Activated CD4-positive, alpha-beta T cell treated with anti-CD3 and anti-CD28 coated beads for 48 hours (primary cell): Measurements from ENCODE around the gene PCNX3.
A peak's percentile ranks its signal among the peaks of the same experiment; 100 is the strongest.

Source experiments
- DNase-seq: peaks from one replicate; pipeline ENCODE4 v3.0.0-alpha.2; 2020

PCNX3 gene

DNA sequence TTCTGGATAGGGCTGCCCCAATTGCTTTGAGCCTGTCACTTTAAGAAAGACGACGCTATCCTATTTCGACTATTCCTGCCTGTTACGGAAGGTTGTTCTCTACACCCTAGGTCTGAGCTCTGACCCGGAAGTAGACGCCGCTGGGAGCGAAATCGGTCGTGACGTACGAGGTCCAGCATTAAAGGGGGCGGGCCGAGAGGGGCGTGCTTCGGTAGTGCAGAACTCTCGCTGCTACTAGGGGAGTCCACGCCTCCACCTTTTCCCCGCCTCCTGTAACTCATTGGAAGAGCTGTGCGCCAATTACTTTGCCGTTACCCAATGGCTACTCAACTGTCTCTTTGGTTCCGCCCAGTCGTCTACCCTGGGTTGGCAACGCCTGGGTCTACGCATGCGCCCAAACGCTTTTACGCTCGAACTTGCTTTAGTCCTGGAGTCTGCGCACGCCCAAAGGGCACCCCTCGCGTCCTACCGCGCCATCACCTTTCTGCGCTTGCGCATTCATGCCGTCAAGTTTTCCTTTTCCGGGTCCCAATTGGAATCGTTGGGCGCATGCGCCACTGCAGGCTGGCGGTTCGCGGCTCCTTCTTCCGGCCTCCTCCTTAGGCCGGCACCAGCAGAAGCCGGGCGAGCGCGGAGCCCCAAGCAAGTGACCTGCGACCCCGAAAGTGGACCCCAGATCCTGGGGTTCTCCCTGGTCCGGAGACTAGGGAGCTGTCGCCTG, at the start of gene PCNX3:
Gene PCNX3, plus strand, starts transcription at position 548 of the 721 bp plus-strand sequence. CDS start 536 bp downstream, outside the sequence.
- DNase-seq, result peak; percentile 100

DNA sequence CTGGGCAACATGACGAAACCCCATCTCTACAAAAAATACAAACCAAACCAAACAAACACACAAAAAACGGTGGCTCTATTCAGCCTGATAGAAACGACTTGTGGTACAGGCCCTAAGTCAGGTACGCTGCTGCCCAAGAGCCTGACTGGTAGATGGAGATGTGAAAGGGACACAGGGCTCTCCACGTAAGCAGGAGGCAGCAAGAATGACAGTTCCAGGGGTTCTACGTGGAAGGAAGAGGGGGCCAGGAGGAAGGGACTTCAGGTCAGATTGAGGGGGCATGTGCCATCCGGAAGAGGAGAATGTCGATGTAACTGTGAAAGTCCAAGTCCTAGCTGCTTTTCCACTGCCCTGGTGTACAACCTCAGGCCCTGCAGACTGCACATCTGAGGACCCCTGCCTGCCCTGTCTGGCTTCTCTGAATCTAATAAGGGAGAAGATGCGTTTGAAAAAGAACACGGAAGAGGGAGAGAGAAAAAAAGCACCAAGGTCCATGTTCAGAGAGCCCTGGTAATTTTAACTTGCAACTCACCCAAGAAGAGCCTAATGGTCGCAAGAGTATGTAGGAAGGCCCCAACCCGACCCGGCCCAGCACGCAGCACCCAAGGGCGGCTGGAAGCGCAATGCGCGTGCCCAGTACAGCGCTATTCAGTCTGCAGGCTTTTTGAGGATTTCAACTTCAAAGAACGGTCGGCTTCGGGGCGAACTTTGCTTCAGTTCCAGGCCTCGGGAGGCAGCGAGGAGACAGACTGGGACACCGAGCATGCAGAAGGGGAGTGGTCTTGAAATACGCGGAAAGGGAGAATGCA, 46.2 kb upstream of the PCNX3 start:
- DNase-seq, result no peak

DNA sequence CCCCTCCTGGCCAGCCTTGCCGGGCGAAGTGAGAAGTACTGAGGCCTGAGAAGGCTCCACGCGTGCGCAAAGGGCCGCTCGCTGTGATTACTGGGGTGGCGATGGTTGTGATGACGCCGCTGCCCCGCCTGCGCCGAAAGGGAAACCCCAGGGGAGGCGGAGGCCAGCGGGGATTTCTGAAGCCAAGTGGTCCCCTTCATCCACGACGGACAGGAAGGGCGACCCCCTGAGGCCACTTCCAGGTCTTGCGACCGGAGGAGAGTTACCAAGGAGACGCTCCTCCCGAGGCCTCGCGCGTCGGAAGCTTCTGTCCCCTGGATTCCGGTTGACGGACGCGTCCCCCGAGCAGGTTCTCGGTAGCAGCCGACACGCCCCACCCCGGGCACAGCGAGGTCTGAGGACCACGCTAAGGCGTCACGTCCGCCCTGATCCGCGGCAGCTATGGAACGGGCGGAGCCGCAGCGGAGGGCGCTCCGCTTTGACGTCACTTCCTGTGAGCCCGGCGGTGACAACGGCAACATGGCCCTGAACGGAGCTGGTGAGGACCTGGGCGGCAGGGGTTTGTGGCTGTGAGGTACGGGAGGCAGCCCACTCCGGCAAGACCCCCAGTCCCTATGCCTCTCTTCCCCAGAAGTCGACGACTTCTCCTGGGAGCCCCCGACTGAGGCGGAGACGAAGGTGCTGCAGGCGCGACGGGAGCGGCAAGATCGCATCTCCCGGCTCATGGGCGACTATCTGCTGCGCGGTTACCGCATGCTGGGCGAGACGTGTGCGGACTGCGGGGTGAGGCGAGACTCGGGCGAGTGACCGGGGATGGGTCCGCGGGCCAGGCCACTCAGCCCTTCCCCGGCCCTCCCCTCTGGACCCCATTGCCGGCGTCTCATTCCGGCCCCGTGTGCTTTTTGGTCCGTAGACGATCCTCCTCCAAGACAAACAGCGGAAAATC, 45.3 kb upstream of the PCNX3 start, which contains the start of gene ZNRD2:
Gene ZNRD2, plus strand, starts transcription at position 505 of the 946 bp plus-strand sequence. Its CDS starts 15 bp downstream, at position 520.
- peak; percentile 100 for DNase-seq

DNA sequence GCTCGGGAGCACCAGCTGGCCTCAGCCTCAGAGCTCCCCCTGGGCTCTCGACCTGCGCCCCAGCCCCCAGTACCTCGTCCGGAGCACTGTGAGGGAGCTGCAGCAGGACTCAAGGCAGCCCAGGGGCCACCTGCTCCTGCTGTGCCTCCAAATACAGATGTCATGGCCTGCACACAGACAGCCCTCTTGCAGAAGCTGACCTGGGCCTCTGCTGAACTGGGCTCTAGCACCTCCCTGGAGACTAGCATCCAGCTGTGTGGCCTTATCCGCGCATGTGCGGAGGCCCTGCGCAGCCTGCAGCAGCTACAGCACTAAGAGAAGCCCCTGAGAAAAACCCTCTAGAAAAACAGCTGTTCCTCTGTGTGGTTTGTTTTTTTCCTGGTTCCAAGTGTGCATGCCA, 44.2 kb upstream of the PCNX3 start:
- DNase-seq, result no peak

DNA sequence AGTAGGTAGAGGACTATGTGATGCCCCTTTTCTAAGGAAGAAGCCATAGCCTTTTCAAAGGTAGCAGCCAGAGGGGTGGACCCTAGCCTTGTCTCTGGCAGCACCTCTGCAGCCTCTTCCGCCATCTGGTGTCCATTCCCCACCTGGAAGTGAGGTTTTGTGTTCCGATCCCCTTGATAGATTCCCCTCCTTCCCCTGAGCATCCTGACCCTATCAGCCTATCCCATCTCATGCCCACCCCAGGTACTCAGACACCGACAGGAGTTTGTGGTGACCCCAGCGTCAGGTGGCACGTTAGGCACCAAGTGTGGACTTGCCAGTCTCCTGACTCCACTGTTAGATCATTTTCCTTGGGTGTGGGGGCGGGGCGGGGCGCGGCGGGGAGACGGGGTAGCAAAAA, 43.6 kb upstream of the PCNX3 start:
- DNase-seq, result no peak

DNA sequence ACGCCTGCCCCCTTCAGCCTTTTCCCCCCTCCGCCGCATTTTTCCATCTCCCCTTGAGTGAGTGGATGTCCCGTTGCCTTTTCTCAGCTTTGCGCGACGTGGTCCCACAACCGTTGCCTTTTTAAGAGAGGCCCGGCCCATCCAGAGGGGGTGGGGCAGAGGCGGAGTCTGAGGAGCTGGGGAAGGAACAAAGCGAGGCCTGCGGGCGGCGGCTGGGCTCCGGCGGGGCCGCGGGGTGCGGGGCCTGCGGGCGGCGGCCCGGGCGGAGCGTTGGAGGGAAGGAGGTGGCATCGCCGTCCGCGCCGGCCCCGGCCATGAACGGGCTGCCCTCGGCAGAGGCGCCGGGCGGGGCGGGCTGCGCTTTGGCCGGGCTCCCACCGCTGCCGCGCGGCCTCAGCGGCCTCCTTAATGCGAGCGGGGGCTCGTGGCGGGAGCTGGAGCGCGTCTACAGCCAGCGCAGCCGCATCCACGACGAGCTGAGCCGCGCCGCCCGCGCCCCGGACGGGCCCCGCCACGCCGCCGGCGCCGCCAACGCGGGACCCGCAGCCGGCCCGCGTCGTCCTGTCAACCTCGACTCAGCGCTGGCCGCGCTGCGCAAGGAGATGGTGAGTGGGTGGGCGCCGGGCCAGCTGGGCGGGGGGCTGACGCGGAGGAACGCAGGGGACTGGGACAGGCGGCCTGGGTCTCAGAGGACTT, 43.1 kb upstream of the PCNX3 start, which contains the start of gene FAM89B:
Gene FAM89B, plus strand, starts transcription at position 183 of the 696 bp plus-strand sequence. Its CDS starts 132 bp downstream, at position 315.
- DNase-seq, result peak; percentile 94

DNA sequence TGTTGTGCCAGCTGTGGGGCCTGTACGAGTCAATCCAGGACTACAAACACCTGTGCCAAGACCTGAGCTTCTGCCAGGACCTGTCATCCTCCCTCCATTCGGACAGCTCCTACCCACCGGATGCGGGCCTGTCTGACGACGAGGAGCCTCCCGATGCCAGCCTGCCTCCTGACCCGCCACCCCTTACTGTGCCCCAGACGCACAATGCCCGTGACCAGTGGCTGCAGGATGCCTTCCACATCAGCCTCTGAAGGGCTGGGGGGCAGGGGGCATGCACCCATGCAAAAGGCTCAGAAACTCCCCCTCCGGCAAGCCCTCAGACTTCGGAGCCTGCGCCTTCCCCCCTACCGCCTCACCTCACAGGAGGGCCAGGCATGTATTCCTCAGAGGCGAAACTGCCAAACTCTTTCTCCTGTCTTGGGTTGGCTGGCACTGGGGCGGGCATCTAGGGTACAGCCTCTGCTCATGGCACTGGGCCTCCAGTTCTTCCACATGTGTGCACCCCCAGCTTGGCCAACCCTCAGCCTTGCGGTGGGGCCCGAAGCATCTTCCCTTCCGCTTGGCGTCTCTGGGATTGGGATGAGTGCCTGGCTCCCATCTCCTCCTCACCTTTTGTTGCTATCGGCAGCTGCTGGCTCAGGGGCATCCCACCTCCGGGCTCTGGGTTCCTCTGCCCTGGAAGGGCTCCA, 42.0 kb upstream of the PCNX3 start:
- peak; percentile 45 for DNase-seq

DNA sequence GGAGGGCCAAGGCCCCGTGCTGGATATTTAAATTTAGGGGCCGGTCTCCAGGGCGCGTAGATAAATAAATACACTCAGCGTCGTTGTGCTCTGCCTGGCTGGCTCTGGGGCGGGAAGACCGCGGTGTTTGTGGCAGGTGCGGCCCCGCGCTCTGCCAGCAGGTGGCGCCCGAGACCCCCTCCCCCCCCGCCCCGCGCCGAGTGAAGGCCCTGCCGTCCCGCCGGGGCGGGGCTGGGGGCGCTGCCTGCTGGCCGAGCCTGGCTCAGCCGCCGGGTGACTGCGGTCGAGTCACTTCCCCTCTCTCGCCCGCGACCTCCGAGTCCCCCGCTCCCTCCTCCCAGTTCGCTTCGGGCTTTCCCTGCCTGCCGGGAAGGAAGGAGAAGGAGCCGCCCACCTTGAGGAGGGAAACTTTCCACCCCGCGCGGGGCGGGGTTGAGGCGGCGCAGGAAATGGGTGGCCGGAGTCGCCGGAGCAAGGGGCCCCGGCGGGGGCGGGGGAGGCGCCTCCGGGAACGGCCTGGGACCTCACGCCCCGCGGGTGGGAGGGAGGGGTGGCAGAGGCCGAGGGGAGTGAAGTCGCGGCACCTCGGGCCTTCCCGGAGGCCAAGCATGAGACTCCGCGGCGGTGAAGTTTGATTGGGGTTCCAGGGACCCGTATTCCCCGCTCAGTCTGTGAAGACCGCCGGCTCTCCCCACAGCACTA, 41.3 kb upstream of the PCNX3 start:
- DNase-seq, result peak; percentile 93

DNA sequence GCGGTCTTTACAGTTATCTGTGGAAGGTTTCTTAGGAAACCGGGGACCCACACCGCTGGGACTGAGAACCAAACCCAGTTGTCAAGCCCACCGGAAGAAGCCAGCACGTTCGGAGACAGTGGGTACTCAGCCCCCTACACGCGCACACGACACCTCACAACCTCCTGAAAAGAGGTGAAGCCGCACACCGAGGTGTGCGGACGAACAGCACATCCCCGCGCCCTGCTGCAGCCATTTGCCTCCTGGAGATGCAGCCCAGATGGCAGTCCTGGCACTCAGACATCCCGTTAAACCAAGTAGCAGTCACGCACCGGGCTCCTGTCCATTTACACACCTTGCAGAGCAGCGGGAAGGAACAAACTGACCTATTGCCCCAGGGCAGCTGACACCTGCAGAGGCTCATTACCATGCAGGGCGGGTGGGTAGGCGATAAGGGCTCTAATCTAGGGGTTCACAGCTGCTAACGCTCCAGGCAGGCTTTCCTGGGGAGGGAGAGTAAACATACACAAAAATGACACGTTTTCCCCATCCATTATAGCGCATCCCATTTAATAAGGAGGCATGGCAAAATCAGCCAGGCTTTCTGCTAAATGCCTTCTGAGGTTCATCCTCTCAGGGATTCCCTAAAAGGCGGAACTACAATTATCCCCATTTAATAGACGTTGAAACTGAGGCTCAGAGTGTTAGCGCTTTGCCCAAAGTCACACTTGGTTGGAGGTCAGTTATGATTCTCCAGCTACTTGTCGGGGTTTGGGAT, 40.6 kb upstream of the PCNX3 start:
- no peak for DNase-seq

DNA sequence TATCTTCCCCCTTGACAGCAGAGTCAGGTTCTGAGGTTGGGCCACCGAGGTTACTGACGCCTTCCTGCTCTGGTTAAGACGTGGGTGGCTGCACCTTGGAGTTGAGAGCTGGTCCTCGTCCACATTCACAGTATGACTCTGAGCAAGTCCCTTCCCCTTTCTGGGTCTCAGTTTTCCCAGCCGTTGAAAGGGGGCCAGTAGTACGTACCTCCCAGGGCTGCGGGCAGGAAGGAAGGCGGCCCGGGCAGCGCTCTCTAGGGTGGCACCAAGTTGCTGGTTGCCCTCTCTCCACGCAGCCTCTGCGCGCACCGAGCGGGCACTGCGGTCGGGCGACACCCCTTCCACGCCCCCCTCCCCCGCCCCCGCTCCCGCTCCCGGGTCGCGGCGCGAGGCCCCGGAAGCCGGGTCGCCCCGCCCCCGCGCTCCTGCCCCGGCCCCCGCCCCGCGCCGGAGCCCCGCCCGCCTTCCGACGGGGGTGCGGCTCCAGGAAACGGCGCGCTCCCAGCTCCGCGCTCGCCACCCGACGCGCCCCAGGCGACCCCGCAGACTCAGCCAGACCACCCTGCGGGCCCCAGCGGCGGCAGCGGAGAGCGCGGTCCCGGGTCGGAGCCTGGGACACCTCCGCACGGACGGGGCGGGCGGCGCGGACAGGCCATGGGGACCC, 39.9 kb upstream of the PCNX3 start, which contains the start of gene EHBP1L1:
Gene EHBP1L1, plus strand, starts transcription at position 486 of the 664 bp plus-strand sequence. CDS start 250 bp downstream, outside the sequence.
- DNase-seq, result peak; percentile 78

DNA sequence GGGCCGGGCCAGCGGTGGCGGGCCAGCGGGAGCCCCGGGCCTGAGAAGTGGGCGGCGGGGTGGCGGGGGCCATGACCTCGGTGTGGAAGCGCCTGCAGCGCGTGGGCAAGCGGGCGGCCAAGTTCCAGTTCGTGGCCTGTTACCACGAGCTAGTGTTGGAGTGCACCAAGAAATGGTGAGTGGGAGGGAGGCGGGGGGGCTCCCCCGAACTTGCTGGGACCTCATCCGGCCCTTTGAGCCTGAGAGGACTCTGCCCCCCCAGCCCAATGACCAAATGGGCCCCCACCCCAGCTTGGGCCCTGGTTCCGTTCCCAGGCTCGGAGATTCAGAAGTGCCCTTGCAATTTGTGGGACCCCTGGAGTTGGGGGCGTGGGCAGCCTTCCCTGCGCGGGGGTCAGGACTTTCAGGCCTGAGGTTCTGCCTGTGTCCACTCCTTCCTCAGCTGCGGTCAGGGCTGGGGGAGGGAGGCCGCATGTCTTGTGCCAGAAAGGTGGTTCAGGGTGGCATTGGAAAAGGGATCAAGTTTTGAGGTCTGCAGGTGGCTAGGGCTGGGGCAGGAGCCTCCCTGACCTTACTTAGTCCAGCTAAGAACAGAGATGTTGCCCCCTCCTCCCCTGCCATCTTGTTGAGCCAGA, 39.2 kb upstream of the PCNX3 start:
- DNase-seq, result peak; percentile 41

DNA sequence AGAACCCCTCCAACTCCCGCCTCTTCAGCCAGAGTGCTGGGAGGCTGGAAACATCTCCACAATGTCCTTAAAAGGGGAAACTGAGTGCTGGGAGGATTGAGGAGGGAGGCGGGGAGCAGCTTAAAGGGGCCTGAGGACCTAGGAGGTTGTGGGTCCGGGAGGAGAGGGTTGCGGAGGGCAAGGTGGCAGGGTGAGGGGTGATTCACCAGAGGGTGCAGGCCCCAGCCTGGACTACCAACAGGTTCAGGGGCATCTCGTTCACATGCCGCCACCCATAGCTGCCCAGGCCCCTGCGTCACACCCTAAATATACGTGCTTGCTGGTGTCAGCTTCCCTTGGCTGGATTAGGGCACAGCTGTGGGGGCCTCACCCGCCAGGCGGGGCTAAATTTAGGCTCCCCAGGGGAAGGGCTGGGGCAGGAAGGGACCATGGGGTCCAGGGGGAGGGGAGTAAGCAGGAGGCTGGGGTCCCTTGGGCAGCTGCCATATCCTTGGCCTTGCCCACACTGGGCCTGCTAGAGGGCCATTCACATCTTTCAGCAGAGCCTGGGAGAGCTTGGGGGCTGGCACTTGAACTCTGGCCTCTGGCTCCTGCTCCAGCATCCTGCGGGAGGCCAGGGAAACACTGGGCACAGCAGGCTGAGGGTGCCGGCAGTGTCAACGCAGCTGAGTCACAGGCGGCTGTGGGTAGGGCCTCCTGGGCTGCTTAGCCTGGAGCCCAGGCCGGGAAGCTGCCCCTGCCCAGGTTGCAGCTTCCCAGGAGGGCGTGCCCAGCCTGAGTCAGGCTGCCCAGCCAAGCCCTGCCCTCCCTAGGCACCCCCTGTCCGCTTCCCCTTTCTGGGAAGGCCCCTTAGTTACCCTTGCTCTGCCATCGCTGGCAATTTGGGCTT, 38.5 kb upstream of the PCNX3 start:
- peak; percentile 65 for DNase-seq

DNA sequence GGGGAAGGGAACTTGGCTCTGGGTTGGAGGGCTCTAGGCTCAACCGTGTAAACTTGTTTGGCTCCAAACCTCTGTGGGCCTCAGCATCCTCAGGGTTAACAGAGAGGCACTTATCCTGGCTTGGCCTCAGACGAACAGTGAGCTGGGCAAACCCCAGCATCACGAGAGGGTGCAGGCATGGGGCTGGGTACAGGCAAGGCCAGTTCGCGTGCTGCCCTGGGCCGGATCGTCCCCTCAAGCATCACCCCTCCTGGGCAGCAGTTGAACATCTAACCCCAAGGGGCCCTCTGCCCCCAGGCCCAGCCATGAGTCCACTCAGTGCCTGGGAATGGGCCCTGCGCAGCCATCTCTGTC, 37.8 kb upstream of the PCNX3 start:
- no peak for DNase-seq

DNA sequence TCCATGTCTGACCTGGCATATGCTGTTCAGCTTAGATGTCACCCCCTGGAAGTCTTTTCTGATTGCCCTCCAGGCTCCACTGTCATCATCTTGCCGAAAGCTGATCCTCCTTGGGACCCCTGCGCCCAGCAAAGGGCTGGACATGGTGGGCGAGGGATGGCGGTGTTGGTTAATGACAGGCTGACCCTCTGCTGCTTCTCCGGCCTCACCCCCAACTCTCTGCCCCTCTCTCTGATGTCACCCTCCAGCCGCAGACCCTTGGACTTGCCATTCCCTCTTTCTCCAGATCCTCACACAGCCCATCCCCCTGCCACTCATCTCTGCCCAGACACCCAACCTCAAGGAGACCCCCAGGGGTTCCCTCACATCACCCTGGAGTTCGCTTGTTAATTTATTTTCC, 37.4 kb upstream of the PCNX3 start:
- DNase-seq, result no peak

DNA sequence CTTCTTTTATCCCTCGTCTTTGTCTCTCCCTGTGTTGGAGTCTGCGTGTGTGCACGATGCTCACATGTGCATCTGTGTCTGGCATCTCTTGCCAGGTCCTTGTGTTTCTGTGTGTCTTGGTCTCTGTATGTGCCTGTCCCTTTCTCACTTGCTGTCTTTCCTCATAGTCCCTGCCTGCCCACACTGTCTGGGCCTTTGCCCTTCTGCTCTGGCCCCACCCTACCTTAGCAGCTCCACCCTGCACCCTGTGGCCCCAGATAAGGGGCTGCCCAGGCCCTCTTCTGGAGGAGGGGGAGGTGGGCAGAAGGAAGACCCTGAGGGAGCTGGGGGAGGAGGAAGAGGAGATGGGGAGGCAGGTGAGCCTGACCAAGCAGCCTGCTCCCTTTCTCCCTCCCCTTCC, 36.9 kb upstream of the PCNX3 start:
- no peak for DNase-seq

DNA sequence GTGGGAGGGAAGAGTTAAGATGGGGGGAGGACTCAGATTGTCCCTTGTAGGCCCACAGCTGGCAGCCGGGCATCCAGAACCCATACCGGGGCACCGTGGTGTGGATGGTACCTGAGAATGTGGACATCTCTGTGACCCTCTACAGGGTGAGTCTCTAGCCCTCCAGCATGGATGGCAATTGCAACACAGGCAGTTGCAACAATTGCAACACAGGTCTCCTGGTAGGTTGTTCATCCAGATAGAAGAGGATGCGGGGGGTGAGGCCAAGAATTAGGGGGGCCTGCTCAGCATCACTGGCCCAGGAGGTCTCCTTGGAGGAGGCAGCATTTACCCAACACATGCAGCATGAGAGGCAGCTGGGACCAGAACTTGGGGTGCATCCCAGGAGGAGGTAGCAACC, 36.3 kb upstream of the PCNX3 start:
- no peak for DNase-seq

DNA sequence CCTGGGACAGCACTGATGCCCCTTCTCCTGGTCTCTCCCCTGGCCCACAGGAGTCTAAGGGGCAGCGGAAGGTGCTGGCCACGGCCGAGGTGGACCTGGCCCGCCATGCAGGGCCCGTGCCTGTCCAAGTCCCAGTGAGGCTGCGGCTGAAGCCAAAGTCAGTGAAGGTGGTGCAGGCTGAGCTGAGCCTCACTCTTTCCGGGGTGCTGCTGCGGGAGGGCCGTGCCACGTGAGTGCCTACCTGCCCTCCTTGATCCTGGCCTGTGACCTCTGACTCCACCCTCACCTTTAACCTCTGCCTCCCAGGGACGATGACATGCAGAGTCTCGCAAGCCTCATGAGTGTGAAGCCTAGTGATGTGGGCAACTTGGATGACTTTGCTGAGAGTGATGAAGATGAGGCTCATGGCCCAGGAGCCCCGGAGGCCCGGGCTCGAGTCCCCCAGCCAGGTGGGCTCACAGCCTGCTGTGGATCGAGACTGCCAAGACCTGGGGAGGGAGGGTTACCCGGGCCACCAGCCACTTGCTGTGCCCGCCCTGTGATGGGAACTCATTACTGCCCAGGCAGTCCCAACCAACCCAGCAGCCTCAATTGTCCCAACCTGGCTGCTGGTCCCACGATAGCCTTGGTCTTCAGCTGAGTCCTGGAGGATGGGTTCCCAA, 35.4 kb upstream of the PCNX3 start:
- no peak for DNase-seq
